PFSK-1 (cell line): ENCODE data around the gene LRMDA.

Experiments used
- FOXP2 ChIP-seq: optimal IDR thresholded peaks from 2 replicates; pipeline ENCODE3; 2011; ENCODE audit warnings: borderline replicate concordance, control low read depth, inconsistent platforms; ENCODE audit not compliant: insufficient read depth; ENCODE audit errors: extremely low read length, extremely low read depth
- POLR2AphosphoS5 ChIP-seq: IDR thresholded peaks from 2 replicates; pipeline ENCODE4 v1.6.1; 2012; ENCODE audit warnings: low read depth, mild to moderate bottlenecking, control low read depth, low read length, moderate library complexity
- REST ChIP-seq, 2 experiments: IDR thresholded peaks; 2 replicates each; pipeline versions ENCODE4 v1.6.1 to v1.8.0; 2011 to 2012; ENCODE audit warnings: low read depth in 2 of 2, low read length in 2 of 2, control low read depth in 1 of 2, inconsistent platforms in 1 of 2, mild to moderate bottlenecking in 1 of 2, moderate library complexity in 1 of 2; ENCODE audit not compliant: insufficient read depth in 1 of 2
- SIN3A ChIP-seq: IDR thresholded peaks from 2 replicates; pipeline ENCODE4 v1.6.1; 2012; ENCODE audit warnings: mild to moderate bottlenecking, low read length, moderate library complexity, borderline replicate concordance; ENCODE audit not compliant: insufficient read depth
- TAF1 ChIP-seq: IDR thresholded peaks from 2 replicates; pipeline ENCODE4 v1.6.1; 2012; ENCODE audit warnings: low read length, control low read depth, borderline replicate concordance; ENCODE audit not compliant: insufficient read depth

GRCh38 chr10:75443362-75443761, 11.9 kb downstream of the LRMDA start:
- TF ChIP-seq SIN3A = no peak
- no peak for TF ChIP-seq POLR2AphosphoS5
- TF ChIP-seq REST (IDR thresholded peaks at IDR 0.05; ENCODE audit: insufficient read depth in 1 of 2, low read depth in 2 of 2, low read length in 2 of 2) = no peak
- TF ChIP-seq TAF1 = no peak
- no peak for TF ChIP-seq FOXP2
